ENCODE measurements around the gene ADAM8. TPM values are rescaled to one million over a fixed set of nuclear protein-coding genes. Genes with fewer than 3 reads are reported as not detected.

The ADAM8 gene
- total RNA-seq, 1 donor from 2014 or later, result 20.3 TPM

DNA sequence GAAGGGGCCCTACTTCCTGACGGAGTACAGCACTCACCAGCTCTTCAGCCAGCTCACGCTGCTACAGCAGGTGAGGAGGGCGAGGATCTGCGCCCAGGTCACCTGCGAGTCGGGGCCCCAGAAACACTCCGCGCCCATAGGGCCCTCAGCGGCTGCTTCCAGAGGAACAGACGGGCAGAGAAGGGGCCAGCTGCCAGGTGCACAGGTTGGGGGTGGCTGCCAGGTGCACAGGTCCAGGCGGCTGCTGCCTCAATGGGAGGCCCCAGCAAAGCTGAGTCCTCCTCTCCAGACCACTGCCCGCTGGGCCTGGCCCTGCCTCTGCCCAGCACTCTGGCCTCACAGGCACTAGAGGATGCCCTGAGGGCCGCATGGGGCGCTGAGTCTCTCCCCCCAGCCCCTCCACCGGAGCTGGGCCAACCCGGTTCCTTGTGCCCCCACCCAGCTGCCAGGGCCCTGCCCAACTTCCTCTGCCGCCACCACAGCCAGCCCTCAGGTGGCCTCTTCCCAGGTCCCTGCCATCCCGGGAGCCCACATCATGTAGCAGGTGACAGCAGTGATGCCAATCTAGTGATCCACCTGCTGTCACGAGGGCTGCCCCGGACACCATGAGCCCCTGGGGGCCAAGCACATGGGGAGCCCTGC is 63.7 kb downstream of the ADAM8 start:
- Histone ChIP-seq H3K27me3 (no peaks in the 10 kb centered on the region), H3K4me3 (no peak overlapping the region), H3K9me3 (no peaks in the 10 kb centered on the region), H3K4me1 (no peaks in the 10 kb centered on the region), H3K36me3 (no peaks in the 10 kb centered on the region), H3K27ac (no peak overlapping the region)
- ATAC-seq (peak; percentile 14), DNase-seq (no peak)
- TF ChIP-seq, protein P1, sequence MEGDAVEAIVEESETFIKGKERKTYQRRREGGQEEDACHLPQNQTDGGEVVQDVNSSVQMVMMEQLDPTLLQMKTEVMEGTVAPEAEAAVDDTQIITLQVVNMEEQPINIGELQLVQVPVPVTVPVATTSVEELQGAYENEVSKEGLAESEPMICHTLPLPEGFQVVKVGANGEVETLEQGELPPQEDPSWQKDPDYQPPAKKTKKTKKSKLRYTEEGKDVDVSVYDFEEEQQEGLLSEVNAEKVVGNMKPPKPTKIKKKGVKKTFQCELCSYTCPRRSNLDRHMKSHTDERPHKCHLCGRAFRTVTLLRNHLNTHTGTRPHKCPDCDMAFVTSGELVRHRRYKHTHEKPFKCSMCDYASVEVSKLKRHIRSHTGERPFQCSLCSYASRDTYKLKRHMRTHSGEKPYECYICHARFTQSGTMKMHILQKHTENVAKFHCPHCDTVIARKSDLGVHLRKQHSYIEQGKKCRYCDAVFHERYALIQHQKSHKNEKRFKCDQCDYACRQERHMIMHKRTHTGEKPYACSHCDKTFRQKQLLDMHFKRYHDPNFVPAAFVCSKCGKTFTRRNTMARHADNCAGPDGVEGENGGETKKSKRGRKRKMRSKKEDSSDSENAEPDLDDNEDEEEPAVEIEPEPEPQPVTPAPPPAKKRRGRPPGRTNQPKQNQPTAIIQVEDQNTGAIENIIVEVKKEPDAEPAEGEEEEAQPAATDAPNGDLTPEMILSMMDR (IDR thresholded peaks at IDR 0.05), result no peak
- intact Hi-C loops (cut with DNase I), result no loop called here

Small RNAs within 50 kb of the gene (microRNA-seq; reads per million reads assigned to microRNA genes)
- gene MIR202 (ENCODE audit: borderline microRNAs expressed), result 7.4 reads per million, percentile 34 among the genes with 10 or more reads in this experiment

Other genes starting within 250 kb of the ADAM8 start
- gene ADGRA1, start 188.9 kb downstream of the ADAM8 start, total RNA-seq, result not detected
- gene KNDC1, start 116.6 kb downstream of the ADAM8 start, total RNA-seq, result 14.3 TPM
- not detected for gene UTF1, start 46.7 kb downstream of the ADAM8 start, total RNA-seq
- gene VENTX, start 39.0 kb downstream of the ADAM8 start, total RNA-seq, result 3.4 TPM
- 44.6 TPM for gene TUBGCP2, start 32.0 kb upstream of the ADAM8 start, total RNA-seq
- gene ZNF511, start 32.0 kb upstream of the ADAM8 start, total RNA-seq, result 42.8 TPM
- gene CALY, start 60.0 kb upstream of the ADAM8 start, total RNA-seq, result not detected
- not detected for gene PRAP1, start 70.5 kb upstream of the ADAM8 start, total RNA-seq
- 21.2 TPM for gene FUOM, start 81.2 kb upstream of the ADAM8 start, total RNA-seq
- gene ECHS1, start 96.5 kb upstream of the ADAM8 start, total RNA-seq, result 55.8 TPM
- 6.0 TPM for gene PAOX, start 102.4 kb upstream of the ADAM8 start, total RNA-seq
- 33.0 TPM for gene MTG1, start 117.3 kb upstream of the ADAM8 start, total RNA-seq
- not detected for gene SPRN, start 147.8 kb upstream of the ADAM8 start, total RNA-seq
- gene SCART1, start 177.1 kb upstream of the ADAM8 start, total RNA-seq, result 2.6 TPM